ENCODE data around the gene EGFR. TPM values are rescaled to one million over a fixed set of nuclear protein-coding genes. Genes with fewer than 3 reads are reported as not detected.

Gene EGFR
- total RNA-seq, 1 donor from 2014 or later, result not detected

DNA sequence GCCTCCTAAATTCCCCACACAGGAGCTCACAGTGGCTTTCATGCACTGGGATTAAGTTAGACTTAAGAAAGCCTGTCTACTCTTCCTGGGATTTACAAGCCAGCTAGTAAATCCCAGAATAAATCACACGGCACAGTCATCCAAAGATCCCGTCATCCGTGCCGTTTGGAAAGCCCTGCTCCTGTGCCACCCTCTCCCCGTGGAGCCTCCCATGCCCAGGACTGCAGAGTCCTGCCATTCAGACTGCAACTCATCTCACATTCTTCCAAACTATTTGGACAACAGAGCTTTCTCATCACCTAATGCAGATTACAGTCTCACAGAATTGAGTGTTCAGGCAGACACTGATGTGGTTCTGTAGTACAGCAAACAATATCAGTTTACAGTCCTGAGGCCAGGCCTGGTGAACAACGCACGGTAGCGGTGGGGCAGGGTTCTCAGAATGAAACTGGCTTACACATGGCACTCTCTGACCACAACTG lies 166.5 kb downstream of the EGFR start:
- intact Hi-C loops (cut with micrococcal nuclease), result no loop called here

DNA sequence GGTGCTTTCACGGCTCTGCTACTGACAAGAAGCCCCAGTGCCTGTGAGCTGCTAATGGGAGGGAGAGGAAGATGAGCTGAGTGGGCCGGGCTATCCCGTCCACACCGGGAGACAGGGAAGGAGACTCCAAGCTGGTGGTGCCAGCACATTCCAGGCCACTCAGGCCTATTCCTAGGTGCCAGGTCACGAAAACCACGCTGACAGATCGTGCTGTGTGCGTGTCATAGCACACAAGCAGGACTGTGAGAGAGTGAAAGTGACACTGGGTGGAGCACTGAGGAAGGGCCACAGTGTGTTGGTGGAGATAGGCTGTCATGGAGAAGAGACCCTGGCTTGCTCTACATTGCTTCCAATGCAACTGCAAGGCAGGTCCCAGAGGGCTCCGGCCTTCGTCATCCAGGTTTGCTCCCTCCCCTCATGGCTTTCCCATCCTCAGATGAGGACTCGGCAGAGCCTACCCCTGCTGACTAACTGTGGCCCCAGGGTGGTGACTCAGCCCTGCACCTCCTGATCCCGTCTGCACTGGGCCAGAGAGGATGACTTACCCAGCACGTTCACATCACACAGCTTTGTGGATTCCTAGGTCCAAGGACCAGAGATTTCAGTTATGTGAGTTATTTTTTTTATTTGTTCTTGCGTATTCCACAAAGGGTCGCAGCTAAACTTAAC lies 167.3 kb downstream of the EGFR start:
- intact Hi-C loops (cut with micrococcal nuclease), result no loop called here

DNA sequence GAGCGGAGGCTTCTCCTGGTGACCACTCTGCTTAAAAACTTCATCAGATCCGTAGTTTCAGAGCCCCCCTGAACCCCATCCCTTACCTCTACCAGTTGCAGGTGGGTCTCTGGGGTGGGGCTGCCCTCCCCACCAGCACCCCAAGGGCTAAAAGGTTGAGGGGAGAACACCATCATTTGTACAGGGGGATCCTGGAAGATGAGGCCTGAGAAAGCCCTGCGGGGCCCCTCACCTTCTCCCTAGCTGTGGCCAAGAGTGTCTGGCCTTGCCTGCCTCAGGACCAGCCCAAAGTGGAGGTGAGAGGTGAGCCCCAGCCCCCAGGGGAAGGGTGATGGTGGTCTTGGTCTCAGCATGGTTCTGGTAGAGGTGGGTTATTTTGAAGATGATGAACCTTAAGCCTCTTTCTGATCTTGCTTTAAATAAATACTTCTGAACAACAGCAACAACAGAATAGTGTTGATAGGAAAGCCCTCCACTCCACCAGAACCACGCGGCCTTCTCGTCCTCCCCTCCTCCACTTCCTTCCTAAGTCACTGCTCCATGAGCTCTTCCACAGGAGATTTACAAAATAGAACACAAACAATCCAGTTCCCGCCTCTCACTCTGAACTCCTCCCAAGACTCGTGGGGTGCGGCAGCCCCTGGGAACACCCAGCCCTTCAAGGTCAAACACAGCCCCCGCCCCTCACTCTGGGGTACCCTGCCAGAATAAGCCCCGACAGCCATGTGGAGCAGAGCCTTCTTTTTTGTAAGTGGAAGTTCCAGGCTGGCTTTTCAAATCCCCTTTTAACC lies 169.1 kb downstream of the EGFR start:
- intact Hi-C loops (cut with micrococcal nuclease), result no loop called here

DNA sequence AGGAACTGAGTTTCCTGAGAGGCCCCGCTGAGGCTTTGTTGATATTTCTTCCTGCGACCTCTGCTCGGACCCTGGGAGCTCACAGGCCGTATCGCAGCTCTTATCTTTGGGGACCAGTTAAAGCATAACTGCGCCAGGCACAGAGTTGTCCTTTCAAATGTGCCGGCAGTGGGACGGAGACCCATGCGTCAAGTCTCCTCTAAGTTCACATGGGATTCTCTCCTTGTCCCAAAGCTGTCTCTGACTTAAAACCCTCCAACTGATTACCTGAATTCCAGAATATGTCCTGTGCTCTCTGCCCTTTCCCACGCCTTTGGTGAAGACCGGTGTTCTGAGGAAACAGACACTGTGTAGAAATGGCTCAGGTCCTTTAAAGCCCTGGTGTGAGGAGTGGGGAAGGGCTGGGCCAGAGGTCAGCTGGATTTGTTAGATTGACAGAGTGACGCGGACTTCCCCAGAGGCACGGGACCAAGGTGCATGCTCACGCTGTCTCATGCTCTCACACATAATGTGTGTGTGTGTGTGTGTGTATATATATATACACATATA lies 169.8 kb downstream of the EGFR start:
- intact Hi-C loops (cut with micrococcal nuclease), result no loop called here

DNA sequence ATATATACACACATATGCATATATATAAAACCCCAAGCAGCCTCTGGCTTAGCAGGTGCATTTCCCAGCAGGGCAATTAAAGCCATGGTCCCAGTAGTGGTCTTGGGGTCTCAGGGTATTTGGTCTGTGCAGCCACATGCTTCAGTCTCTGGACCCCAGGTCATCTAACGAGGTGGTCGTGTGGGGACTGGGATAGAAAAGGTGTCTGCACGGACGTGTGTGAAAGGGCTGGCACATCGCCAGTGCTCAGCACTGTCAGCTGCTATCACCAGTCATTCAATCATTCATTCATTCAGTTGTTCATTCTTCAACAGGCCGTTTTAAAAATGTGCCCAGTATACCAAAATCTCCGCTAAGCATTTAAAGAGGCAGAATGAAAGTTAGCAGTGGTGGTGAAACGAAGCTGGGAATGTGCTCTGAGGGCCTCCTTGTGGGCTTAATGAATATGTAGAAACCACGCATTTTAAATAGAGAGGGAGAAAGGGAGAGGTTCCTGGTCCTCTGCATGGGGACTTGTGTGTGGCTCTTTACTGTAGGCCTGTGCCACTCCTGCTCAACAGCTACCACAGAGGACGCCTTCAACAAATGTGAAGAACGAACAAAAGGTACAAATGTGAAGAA lies 170.4 kb downstream of the EGFR start:
- intact Hi-C loops (cut with micrococcal nuclease), result no loop called here

DNA sequence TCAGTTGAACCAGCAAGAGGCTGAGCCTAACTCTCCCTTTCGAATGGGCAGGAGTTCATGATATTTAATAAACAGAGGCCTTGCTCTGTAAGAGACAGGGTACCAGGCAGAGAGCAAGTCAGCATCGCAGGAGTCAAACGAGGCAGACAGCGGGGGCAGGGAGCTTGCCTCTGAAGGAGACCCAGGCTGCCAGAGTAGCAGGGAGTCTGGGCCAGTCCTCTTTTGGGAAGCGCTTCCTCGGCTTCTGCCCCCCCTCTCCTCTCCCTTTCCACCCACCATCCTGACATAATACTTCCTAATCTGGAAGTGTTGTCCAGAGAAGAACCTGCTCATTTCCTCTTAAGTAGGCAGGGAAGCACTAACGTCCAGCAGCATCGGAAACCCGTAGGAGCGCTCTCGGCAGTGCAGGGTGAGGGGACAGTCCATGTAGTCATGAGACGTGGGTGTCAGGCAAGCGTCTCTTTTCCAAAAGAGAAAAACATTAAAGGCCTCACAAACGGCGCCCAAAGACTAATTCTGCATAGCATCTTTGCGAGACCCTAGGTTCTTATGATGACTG lies 171.1 kb downstream of the EGFR start:
- intact Hi-C loops (cut with micrococcal nuclease), result no loop called here

DNA sequence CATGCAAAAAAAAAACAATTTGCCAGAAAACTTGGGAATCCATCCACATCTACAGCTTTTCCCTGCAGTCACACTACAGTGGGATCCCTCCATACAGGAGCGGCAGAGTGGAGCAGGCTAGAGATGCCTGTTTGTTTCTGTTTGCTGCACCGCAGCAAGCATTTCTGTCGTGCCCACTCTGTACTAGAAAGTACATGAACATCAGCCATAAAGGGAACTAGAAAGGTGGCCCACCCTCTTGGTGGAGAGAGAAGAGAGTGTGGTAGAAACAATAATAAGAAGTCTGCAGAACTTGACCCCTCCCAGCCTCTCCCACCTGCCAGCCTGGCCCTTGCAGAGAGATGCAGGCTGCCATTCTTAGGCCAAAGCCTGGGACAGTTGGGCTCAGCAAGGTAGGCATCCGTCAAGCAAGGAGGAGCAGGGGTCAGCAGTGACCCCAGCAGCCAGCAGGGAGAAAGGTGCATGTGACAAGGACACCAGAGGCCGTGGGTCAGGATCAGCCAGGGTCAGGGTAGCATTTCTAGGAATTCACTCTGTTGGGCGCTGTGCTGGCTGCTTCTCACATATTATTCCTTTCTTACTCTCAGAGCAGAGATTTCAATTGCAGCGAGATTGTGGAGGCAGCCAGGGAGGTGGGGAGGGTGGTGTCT lies 171.8 kb downstream of the EGFR start:
- intact Hi-C loops (cut with micrococcal nuclease), result no loop called here

DNA sequence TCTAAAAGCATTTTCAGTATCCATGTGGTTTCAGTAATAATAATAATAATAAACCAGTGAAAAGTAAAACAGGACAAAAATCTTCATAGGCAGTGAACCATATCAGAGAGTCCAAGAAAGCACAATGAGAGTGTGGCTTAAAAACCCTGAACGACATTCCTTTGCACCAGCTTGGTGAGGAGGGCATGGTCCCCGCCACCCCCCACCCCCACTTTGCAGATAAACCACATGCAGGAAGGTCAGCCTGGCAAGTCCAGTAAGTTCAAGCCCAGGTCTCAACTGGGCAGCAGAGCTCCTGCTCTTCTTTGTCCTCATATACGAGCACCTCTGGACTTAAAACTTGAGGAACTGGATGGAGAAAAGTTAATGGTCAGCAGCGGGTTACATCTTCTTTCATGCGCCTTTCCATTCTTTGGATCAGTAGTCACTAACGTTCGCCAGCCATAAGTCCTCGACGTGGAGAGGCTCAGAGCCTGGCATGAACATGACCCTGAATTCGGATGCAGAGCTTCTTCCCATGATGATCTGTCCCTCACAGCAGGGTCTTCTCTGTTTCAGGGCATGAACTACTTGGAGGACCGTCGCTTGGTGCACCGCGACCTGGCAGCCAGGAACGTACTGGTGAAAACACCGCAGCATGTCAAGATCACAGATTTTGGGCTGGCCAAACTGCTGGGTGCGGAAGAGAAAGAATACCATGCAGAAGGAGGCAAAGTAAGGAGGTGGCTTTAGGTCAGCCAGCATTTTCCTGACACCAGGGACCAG lies 172.5 kb downstream of the EGFR start:
- intact Hi-C loops (cut with micrococcal nuclease), result no loop called here

DNA sequence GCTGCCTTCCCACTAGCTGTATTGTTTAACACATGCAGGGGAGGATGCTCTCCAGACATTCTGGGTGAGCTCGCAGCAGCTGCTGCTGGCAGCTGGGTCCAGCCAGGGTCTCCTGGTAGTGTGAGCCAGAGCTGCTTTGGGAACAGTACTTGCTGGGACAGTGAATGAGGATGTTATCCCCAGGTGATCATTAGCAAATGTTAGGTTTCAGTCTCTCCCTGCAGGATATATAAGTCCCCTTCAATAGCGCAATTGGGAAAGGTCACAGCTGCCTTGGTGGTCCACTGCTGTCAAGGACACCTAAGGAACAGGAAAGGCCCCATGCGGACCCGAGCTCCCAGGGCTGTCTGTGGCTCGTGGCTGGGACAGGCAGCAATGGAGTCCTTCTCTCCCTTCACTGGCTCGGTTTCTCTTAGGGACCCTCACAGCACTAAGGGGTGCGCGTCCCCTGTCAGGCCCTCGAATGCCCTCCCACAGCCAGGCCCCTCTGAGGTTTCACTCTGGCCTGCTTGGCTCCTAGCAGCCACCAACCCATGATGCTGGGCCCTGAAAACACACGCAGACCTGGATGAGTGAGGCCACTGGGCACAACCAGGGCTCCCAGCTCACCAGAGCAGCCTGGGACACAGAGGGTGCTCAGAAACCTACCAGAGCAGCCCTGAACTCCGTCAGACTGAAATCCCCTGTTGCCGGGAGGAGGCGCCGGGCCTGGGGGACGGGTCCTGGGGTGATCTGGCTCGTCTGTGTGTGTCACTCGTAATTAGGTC lies 173.3 kb downstream of the EGFR start:
- intact Hi-C loops (cut with micrococcal nuclease), result no loop called here

DNA sequence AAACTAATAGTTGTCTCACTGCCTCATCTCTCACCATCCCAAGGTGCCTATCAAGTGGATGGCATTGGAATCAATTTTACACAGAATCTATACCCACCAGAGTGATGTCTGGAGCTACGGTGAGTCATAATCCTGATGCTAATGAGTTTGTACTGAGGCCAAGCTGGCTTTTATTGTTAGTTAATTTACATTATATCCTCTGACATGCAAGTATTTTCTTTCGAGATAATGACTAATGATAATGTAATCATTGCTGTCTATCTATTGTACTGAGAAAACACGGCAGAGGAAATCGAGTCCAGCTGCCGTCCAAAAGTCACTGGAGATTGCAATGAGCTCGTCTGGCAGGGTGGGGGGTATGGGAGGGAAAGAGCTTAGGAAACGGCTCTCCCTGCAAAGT lies 173.9 kb downstream of the EGFR start:
- intact Hi-C loops (cut with micrococcal nuclease), result no loop called here

DNA sequence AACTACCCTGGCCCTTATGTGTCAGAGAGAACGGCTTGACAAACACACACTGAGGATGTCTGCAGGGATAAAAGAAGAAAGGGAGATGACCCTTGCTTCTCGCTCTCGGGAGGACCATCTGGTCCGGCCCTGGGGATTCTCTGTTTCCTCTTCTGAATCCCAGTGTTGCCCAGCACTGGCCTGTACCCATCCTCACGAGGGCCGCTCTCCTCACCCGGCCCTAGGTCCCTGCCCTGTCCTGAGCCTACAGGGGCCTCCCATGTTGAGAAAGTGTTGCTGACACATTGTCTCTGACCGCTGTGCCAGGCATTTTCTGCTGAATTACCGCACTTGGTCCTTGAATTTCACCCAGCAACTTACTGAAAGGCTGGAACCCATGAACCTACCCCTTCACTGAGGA lies 174.4 kb downstream of the EGFR start:
- intact Hi-C loops (cut with micrococcal nuclease), result no loop called here

DNA sequence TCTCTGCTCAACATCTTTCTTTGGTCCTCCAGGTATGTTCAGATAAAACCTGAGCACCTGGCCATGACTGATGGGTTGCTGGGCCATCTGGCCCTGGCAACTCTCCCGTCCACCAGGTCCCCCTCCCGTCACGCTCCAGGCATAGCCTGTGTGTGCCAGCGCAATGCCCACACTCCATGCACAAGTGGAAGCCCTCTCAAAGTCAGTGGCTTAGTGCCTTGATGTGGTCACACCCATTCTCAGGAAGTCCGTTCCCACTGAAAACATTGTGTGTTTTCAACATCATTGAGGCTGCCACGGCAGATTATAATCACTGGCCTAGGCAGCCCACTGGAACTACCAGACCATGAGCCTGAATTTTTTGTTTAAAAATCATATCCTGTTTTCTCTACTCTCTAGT lies 175.7 kb downstream of the EGFR start:
- intact Hi-C loops (cut with micrococcal nuclease), result no loop called here

DNA sequence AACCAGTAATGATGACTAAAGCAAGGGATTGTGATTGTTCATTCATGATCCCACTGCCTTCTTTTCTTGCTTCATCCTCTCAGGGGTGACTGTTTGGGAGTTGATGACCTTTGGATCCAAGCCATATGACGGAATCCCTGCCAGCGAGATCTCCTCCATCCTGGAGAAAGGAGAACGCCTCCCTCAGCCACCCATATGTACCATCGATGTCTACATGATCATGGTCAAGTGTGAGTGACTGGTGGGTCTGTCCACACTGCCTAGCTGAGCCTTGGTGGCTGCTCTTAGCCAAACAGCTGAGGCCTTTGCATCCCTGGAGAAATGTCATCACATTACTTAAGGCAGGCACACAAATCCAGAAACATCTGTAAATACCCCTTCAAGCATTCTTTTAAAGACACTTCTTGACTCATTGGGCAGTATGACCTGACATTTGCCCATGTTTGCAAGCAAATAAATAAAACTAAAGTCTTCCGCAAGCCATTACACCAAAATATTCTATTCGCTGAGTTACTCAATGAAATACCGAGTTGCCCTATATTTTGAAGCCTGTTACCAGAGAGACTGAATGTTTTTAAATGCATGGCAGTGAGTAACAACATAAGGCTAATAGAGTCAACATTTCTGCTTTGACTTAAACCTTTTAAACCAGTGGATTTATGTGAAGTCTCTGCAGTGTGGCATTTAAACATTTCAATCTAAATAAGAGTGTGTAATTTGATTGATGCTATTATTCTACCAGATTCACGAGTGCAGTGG lies 180.0 kb downstream of the EGFR start:
- intact Hi-C loops (cut with micrococcal nuclease), result no loop called here

DNA sequence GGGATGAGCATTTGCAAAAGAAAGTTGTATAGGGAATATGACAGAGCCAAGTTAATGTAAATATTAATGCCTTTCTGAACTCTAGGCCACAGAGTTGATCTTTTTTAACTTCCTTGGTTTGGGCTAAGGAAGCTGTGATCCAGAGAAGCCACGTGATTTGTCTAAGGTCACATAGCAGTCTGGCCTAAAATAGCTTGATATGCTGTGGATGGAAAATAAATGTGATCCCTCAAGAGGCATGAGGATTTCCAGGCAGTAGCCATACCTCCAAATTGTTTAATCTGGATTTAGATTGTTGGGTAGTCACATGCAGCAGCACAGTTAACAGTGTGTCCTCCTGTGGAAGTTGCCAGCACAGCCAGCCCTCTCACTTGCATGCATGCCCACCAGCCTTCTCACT lies 180.6 kb downstream of the EGFR start:
- intact Hi-C loops (cut with micrococcal nuclease), result no loop called here

DNA sequence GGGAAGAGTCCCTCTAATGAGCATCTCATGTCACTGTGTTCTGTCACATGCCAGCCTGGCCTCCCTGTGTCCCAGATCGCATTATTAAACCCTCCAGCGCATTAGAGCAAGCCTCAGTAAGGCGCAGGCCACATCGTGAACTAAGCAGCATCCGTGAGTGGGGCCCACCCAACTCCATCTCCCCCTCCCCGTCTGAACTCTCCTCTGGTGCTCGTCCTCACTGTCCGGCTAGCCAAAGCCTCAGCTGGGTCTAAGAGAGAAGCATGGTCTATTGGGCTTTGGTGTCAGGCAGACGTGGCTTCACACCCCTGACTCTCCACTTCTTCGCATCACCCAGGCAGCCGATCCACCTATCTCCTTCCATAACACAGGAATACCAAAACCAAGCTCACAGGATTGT lies 181.6 kb downstream of the EGFR start:
- intact Hi-C loops (cut with micrococcal nuclease), result no loop called here

DNA sequence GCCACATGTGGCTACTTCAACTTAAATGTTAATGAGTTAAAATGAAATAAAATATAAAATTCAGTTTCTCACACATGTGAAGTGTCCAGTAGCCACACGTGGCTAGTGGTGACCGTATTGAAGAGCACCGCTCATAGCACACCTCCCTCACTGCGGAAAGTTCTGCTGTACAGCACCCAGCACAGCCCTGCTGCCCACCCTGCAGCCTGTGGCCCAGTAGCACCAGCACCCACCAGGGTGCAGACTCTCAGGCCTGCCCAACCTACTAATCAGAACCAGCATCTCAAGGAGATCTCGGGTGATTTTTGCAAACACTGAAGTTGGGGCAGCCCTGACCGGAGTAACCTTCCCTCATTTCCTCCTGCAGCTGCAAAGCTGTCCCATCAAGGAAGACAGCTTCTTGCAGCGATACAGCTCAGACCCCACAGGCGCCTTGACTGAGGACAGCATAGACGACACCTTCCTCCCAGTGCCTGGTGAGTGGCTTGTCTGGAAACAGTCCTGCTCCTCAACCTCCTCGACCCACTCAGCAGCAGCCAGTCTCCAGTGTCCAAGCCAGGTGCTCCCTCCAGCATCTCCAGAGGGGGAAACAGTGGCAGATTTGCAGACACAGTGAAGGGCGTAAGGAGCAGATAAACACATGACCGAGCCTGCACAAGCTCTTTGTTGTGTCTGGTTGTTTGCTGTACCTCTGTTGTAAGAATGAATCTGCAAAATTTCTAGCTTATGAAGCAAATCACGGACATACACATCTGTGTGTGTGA lies 183.5 kb downstream of the EGFR start:
- intact Hi-C loops (cut with micrococcal nuclease), result no loop called here

DNA sequence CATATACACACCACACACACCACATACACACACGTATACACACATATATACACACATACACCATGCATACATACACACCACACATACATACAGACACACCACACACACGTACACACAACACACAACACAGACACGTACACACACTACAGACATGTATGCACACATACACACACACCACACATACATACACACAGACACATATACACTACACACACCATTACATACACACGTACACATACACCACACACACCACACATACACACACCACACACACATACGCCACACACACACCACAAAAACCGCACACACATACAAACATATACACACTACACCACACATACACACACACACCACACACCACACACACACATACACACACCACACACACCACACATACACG lies 184.5 kb downstream of the EGFR start:
- intact Hi-C loops (cut with micrococcal nuclease), result no loop called here
